GM12872 (cell line): ENCODE results near the gene DNASE1.
A peak's percentile ranks its signal among the peaks of the same experiment; 100 is the strongest.

Experiments
- TF ChIP-seq, protein P1 (sequence below): IDR thresholded peaks from 3 replicates; pipeline ENCODE4 v1.5.1; 2011; ENCODE audit warnings: low read depth, mild to moderate bottlenecking, low read length, moderate library complexity; ENCODE audit not compliant: insufficient read depth

DNASE1 gene

DNA sequence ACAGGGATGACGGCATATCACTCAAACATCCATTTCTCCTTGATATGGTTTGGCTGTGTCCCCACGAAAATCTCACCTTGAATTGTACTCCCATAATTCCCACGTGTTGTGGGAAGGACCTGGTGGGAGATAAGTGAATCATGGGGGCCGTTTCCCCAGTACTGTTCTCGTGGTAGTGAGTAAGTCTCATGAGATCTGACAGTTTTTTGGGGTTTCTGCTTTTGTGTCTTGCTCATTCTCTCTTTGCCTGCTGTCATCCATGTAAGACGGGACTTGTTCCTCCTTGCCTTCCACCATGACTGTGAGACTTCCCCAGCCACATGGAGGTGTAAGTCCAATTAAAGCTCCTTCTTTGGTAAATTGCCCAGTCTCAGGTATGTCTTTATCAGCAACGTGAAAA lies 32.5 kb downstream of the DNASE1 start:
- TF ChIP-seq, protein P1, sequence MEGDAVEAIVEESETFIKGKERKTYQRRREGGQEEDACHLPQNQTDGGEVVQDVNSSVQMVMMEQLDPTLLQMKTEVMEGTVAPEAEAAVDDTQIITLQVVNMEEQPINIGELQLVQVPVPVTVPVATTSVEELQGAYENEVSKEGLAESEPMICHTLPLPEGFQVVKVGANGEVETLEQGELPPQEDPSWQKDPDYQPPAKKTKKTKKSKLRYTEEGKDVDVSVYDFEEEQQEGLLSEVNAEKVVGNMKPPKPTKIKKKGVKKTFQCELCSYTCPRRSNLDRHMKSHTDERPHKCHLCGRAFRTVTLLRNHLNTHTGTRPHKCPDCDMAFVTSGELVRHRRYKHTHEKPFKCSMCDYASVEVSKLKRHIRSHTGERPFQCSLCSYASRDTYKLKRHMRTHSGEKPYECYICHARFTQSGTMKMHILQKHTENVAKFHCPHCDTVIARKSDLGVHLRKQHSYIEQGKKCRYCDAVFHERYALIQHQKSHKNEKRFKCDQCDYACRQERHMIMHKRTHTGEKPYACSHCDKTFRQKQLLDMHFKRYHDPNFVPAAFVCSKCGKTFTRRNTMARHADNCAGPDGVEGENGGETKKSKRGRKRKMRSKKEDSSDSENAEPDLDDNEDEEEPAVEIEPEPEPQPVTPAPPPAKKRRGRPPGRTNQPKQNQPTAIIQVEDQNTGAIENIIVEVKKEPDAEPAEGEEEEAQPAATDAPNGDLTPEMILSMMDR = no peak

DNA sequence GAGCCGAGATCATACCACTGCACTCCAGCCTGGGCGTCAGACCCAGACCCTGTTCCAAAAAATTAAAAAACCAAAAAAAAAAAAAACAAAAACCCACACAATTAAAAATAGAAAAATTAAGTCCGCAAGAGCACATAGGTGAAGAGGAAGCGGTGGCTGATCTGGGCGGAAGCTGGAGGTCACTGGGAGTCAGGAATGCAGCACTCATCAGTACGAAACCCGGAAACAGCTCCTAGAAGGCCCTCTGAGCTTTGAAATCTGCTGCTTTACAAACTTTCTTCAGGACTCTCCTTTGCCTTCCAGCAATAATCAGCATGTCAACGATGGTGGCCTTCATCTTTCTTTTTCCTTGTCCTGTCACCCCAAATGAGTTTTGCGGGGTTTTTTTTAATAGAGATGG lies 33.3 kb downstream of the DNASE1 start:
- TF ChIP-seq, protein P1 = no peak

DNA sequence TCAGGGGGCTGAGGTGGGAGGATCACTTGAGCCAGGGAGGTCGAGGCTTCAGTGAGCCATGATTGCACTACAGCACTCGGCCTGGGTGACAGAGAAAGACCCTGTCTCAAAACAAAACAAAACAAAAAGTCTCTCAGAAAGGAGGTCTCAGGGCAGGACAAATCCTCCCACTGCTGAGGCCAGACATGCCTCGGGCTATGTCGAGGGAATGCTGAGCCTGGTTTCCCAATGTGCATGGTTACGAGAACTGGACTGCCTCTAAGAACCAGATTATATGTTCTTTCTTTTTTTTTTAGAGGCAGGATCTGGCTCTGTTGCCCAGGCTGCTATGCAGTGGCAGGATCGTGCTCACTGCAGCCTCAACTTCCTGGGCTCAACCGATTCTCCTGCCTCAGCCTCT lies 35.2 kb downstream of the DNASE1 start:
- TF ChIP-seq, protein P1 = no peak

DNA sequence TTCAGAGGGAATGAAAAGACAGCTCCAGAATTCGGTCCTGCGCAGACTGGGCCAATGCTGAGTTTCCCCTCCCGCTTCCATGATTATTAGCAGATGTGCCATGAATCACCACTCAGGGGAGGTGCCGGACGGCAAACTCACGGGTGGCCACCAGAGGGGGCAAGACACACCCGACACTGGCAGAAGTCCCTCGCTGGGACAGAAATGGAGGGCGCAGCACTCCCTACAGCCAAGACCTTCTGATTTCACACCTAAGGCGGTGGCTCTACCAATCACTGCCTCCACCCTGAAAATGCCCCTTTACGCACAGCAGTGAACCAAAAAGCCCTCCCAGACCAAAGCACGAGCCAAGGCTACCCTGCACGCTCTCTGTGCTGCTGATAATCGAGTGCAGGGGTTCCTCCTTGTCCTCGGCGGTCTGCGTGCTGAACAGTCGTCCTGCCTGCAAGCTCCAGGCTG lies 36.0 kb downstream of the DNASE1 start:
- TF ChIP-seq, protein P1 = peak; percentile 95

DNA sequence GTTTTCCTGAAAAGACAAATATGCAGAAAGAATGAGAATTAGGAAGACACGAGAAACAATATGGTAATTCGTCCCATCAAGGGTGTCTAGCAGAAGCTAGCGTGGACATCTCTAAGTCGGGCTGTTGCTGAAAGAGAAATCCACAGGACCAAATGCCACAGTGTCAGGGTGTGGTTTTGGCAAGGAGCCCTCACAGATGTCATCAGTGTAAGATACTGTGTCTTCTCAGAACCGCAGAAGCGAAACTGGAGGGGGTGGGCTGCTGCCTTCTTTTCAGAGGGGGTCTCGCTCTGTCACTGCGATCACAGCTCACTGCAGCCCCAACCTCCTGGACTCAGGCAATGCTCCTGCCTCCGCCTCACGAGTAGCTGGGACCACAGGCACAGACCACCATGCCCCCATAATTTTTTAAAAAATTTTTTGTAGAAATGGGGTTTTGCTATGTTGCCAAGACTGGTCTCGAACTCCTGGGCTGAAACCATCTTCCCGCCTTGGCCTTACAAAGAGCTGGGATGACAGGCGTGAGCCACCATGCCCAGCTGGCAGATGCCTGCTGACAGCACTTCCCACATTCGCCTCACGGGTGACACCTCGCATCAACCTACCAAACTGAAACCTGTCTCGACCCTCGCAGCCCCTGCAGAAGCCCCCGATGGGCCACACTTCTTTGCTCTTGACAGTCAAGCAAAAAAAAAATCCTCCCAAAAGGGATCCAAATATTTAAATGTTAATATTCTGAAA lies 36.7 kb downstream of the DNASE1 start:
- TF ChIP-seq, protein P1 = no peak

DNA sequence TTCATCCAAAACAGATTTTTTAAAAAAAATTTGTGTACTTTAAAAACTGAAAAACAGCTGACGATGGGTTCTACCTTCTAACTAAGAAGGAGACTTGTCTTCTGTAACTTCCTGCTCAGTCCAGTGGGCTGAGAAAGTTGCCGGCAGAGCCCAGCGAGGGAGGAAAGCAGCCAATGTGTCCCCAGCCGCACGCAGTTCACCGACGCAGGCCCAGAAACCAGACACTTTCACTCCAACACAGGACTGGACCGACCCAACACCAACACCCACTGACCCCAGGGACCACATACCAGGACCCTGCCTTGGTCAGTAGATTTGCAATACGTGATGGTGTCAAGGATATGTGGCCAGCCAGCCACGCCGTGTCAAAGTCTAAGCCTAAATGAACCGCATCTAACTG lies 37.3 kb downstream of the DNASE1 start:
- TF ChIP-seq, protein P1 = no peak

DNA sequence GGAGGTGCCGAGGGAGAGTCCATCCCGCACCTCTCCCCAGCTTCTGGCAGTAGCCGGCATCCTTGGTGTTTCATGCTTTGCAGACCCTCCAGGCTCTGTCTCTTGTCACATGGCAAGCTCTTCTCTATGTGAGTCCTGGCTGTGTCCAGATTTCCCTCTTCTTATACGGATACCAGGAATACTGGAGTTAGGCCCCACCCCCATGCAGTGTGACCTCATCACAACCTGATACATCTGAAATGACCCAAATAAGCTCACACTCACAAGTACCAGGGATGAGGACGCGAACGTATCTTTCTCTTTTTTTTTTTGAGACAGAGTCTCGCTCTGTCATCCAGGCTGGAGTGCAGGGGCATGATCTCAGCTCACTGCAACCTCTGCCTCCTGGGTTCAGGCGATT lies 39.6 kb downstream of the DNASE1 start:
- TF ChIP-seq, protein P1 = no peak
